ENCODE data around the gene LARGE1. TPM values are rescaled to one million over a fixed set of nuclear protein-coding genes. Genes with fewer than 3 reads are reported as not detected.

LARGE1 gene
- total and polyA plus RNA-seq, 9 of the 15 experiments (the other 6 are each of a cell fraction or from before 2014, with no cell fraction given): 0.01 to 0.66 (median 0.14) TPM; not detected in 2

DNA sequence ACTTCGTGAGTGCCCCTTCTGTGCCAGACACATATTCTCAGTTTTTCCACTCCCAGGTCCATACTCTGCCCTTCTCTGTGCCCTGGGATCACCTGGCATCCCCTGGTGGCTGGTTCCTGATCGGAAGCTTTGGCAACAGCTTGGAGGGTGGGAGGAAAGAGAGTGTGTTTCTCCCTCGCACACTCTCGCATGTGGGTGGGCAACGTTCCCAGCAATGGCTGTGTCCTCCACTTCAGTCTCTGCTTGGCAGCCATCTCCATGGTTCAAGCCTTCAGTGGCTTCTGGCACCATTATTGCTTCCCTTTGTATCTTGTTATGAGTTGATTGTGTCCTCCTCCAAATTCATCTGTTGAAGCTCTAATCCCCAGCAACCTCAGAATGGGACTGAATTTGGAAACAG, 519.4 kb downstream of the LARGE1 start:
- no peaks in the 10 kb centered on the region for H3K9me3 ChIP-seq (replicated peaks; ENCODE audit: control insufficient read depth, insufficient read depth, low read depth, low read length)
- ChIA-PET CTCF (ENCODE audit: low intra/inter-chr PET ratio) (no interaction called here), POLR2A (no interaction called here)
- BruUV-seq (replicated peaks): no TSS peak
- FAIRE-seq (no peak), DNase-seq (ENCODE audit: extremely low read depth in 1 of 4, low spot score in 3 of 4) (no peak), ATAC-seq (no peak)
- H3K4me1 ChIP-seq (replicated peaks in 1 of 2; ENCODE audit: control insufficient read depth in 2 of 2, insufficient read depth in 2 of 2, low read length in 2 of 2): no peaks in the 10 kb centered on the region
- H3K27ac ChIP-seq (ENCODE audit: extremely low read depth, low read depth, low read length): no peak overlapping the region
- no peaks in the 10 kb centered on the region for H3K79me2 ChIP-seq (ENCODE audit: control insufficient read depth, insufficient read depth, low read length)
- H3K9ac ChIP-seq (ENCODE audit: insufficient read depth in 1 of 2, low read depth in 2 of 2, low read length in 2 of 2): no peak overlapping the region
- 0% methylated on average over 3 of the region's 5 CpGs for whole genome bisulfite sequencing (ENCODE audit: insufficient coverage, low coverage, missing lambda C conversion rate)
- H2AFZ ChIP-seq (ENCODE audit: low read depth, low read length): no peak overlapping the region
- H3K27me3 ChIP-seq (ENCODE audit: control insufficient read depth in 2 of 2, insufficient read depth in 2 of 2, low read length in 2 of 2): no peaks in the 10 kb centered on the region
- H3K4me2 ChIP-seq (ENCODE audit: insufficient read depth, low read length): no peak overlapping the region
- in situ Hi-C loops (cut with MboI): no loop called here
- no peaks in the 10 kb centered on the region for H3K9me1 ChIP-seq (ENCODE audit: control insufficient read depth, insufficient read depth, low read length)
- H3K36me3 ChIP-seq (ENCODE audit: control insufficient read depth, insufficient read depth, low read length): no peaks in the 10 kb centered on the region
- H4K20me1 ChIP-seq (replicated peaks; ENCODE audit: control insufficient read depth, insufficient read depth, low read length): no peaks in the 10 kb centered on the region
- intact Hi-C loops (cut with micrococcal nuclease): no loop called here
- H3K4me3 ChIP-seq: no peak overlapping the region
- no peak for TF ChIP-seq ZNF23 (CRISPR knock-in tag; IDR thresholded peaks at IDR 0.05)

DNA sequence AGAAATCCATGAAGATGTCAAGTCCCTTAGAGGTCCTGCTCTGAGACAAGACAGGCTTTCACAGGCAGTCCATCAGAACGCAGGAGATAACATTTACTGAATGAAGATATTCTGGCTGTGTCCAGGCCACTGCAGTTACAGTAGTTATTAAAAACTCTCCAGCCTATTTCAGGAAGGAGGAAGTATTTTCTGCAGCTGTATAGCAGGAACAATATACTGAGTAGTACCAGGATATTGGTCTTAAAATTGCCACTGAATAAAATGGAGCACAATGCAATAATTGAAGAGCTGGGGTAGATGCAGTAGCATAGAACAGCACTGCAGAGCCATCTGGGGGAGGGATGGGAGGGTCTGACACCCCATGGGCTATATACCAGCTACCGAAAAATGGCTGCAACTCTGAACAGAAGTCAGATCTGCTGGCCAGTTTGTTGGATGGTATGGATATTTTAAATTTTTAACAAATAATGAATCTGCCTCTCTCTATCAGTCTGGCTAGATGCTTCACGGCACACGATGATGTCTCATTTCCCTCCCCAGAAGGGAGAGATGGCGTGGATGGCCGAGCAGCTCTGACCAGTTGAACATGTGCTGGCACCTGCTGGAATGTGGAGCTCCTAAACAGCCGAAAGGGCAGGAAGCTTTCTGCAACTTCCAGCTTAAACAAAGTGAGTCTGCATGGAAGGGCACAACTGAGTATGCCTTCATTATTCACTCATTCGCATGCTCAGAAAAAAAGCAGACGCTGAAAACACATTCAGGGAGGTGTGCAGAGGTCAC, 520.0 kb downstream of the LARGE1 start:
- no peak overlapping the region for H2AFZ ChIP-seq (ENCODE audit: low read depth, low read length)
- no TSS peak for BruUV-seq (replicated peaks)
- in situ Hi-C loops (cut with MboI): no loop called here
- H3K4me3 ChIP-seq: no peak overlapping the region
- DNase-seq (ENCODE audit: extremely low read depth in 1 of 4, low spot score in 3 of 4) (no peak), ATAC-seq (no peak), FAIRE-seq (no peak)
- intact Hi-C loops (cut with micrococcal nuclease): no loop called here
- H4K20me1 ChIP-seq (replicated peaks; ENCODE audit: control insufficient read depth, insufficient read depth, low read length): no peaks in the 10 kb centered on the region
- H3K27ac ChIP-seq (ENCODE audit: extremely low read depth, low read depth, low read length): no peak overlapping the region
- CTCF ChIA-PET (ENCODE audit: low intra/inter-chr PET ratio): no interaction called here
- no peaks in the 10 kb centered on the region for H3K4me1 ChIP-seq (replicated peaks in 1 of 2; ENCODE audit: control insufficient read depth in 2 of 2, insufficient read depth in 2 of 2, low read length in 2 of 2)
- no peaks in the 10 kb centered on the region for H3K27me3 ChIP-seq (ENCODE audit: control insufficient read depth in 2 of 2, insufficient read depth in 2 of 2, low read length in 2 of 2)
- H3K79me2 ChIP-seq (ENCODE audit: control insufficient read depth, insufficient read depth, low read length): no peaks in the 10 kb centered on the region
- H3K9me3 ChIP-seq (replicated peaks; ENCODE audit: control insufficient read depth, insufficient read depth, low read depth, low read length): no peaks in the 10 kb centered on the region
- no peaks in the 10 kb centered on the region for H3K9me1 ChIP-seq (ENCODE audit: control insufficient read depth, insufficient read depth, low read length)
- POLR2A ChIA-PET: no interaction called here
- TF ChIP-seq, protein P1, sequence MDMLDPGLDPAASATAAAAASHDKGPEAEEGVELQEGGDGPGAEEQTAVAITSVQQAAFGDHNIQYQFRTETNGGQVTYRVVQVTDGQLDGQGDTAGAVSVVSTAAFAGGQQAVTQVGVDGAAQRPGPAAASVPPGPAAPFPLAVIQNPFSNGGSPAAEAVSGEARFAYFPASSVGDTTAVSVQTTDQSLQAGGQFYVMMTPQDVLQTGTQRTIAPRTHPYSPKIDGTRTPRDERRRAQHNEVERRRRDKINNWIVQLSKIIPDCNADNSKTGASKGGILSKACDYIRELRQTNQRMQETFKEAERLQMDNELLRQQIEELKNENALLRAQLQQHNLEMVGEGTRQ (CRISPR knock-in tag; IDR thresholded peaks at IDR 0.05): no peak
- TF ChIP-seq GATAD2A (IDR thresholded peaks at IDR 0.05): no peak
- no peak for TF ChIP-seq ZSCAN32 (CRISPR knock-in tag; IDR thresholded peaks at IDR 0.05)
- TF ChIP-seq KDM1A (IDR thresholded peaks at IDR 0.05): no peak
- TF ChIP-seq RBM14 (IDR thresholded peaks at IDR 0.05; ENCODE audit: borderline replicate concordance, insufficient read depth, low read depth, low read length): no peak
- TF ChIP-seq TARDBP (IDR thresholded peaks at IDR 0.05): no peak
- TF ChIP-seq FOXJ2 (tag; IDR thresholded peaks at IDR 0.05): no peak
- TF ChIP-seq, protein P2, sequence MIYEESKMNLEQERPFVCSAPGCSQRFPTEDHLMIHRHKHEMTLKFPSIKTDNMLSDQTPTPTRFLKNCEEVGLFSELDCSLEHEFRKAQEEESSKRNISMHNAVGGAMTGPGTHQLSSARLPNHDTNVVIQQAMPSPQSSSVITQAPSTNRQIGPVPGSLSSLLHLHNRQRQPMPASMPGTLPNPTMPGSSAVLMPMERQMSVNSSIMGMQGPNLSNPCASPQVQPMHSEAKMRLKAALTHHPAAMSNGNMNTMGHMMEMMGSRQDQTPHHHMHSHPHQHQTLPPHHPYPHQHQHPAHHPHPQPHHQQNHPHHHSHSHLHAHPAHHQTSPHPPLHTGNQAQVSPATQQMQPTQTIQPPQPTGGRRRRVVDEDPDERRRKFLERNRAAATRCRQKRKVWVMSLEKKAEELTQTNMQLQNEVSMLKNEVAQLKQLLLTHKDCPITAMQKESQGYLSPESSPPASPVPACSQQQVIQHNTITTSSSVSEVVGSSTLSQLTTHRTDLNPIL (CRISPR knock-in tag; IDR thresholded peaks at IDR 0.05): no peak
- no peak for TF ChIP-seq FOXK2 (conservative IDR thresholded peaks at IDR 0.05 in 1 of 2, IDR thresholded peaks at IDR 0.05 in 1 of 2; ENCODE audit: low read depth in 2 of 2)
- H3K9ac ChIP-seq (ENCODE audit: insufficient read depth in 1 of 2, low read depth in 2 of 2, low read length in 2 of 2): no peak overlapping the region
- H3K36me3 ChIP-seq (ENCODE audit: control insufficient read depth, insufficient read depth, low read length): no peaks in the 10 kb centered on the region
- 0% methylated on average over 8 of the region's 9 CpGs for WGBS (ENCODE audit: insufficient coverage, low coverage, missing lambda C conversion rate)
- no peak overlapping the region for H3K4me2 ChIP-seq (ENCODE audit: insufficient read depth, low read length)

Measured in K562 (cell line).